Measurements from ENCODE around the gene KIF17. TPM values are rescaled to one million over a fixed set of nuclear protein-coding genes. Genes with fewer than 3 reads are reported as not detected.
A peak's percentile ranks its signal among the peaks of the same experiment; 100 is the strongest.

KIF17 gene
- total RNA-seq, 1 donor from 2014 or later: 0.19 TPM

DNA sequence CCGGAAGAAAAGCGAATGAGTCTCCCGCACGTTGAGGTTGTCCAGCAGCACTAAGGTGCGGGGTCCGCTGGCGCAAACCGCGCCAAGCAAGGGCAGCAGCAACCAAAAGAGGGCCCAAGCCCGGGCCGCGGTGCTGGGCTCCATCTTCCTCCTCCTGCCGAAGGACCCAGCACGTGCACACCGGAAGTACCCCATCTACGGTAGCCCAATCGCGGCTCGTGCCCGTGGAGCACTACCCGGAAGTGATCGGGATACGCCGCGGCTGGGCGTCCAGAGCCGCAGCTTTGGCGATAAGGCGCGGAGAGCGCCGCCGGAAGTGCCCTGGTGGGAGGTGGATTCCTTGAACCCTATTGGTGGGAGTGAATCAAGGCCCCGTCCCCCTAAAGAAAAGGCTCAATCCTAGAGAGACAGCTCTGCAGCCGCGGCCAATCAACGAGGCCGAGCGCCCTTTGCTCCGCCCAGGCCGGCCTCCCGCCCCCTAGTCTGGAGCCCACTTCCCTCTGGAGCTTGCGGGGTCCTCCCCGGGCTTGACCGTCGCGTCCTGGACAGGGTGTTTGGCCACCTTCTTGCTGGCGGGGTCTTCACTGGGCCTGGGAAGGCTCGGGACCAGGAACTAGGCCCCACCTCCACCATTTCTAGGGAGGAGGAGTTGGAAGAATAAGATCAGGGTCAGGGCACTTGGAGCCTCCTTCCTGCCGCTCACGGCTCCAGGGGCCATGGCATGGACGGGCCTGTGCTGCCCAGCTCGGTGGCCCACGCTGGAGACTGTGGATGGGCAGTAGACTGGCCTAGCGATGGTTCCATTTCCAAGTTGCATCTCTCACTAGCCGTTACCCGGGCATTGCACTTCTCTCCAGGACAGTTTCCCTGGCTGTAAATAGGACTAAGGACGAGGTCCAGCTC lies 56.3 kb downstream of the KIF17 start, which contains the start of gene DDOST:
TSS of gene DDOST (minus strand) at position 163 of the 903 bp plus-strand sequence. CDS start at position 144, 19 bp downstream.
- peak; percentile 99 for DNase-seq (ENCODE audit: low read depth)

DNA sequence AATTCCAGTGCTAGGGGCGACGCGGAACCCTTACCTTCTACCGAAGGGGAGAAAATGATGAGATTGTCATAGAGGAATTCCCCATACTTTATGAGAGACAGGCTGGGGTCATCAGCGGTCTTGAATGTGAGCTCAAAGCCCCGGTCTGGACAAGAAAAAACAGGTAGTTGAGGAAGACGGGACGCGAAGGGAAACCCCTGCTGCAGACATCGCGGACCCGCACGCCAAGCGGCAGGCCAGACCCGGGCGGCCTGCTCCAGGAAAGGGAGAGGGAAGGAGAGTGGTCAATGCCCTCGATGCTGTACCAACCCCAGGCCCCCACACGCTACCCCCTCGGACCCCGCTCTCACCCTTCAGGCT lies 57.0 kb downstream of the KIF17 start:
- DNase-seq (ENCODE audit: low read depth): no peak

DNA sequence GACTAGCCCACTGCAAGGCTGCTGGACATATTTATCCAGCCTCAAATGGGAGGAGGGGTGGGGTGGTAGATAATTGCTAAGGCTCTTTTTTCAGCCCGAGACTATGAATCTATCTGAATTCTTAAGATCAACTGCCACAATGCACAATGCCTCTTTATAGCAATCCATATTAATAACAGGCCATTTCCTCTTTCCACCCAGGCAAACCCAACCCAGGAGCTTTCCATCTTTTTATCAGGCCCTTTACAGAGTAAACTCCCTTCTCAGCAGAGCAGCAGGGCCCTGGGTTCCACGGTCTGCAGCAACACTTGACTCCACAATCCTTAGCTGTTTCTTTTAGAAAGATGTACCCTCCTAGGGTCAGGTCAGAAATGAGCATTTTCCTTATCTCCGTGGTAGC lies 57.4 kb downstream of the KIF17 start:
- DNase-seq (ENCODE audit: low read depth): no peak

DNA sequence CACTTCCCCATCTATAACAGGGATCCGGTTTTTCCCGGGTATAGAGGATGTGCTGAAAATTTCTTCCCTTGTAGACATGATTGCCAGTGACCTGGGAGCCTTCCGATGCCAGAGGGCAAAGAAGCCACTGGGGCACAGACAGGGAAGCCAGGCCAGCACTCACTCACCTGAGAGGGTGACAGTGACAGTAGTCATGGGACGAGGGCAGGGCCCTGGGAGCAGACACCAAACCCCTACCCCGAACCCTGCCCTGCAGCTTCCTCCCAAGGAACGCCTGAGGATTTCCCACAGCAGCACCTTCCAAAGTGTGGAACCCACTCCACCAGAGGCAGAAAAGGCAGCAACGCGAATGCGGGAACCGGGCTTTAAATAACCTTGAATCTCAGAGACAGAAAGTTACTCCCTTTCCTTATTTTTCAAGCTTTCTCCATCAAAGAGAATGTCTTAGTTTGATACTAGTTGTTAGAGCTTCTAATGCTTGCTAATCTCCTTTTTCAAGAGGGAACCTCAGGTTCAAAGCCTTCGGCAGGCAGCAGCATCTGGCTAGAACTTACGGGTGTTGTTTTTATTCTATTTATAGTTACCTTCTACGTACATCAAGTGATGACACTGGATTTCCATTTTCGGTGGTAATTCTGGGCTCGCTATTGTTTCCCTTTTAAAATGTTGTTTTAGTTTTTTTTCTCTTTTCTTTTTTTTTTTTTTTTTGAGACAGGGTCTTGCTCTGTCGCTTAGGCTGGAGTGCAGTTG lies 59.5 kb downstream of the KIF17 start:
- DNase-seq (ENCODE audit: low read depth): no peak

DNA sequence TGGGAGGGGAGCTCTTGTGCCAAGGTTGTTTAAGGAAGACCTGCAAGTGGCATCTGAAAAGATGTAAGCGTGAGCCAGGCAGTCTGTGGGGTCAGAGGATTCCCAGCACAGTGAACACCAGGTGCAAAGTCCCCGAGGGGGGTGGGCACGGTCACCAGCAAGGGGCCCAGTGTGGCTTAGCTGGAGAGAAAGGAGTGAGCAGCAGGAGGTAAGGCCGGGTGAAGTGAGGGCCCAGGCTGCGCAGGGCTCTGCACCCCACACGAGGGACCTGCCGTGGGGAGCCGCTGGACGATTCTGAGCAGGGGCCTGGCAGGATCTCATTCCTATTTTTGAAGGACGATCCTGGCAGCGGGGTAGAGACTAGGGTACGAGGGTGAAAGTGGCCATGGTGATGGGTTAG lies 60.8 kb downstream of the KIF17 start:
- DNase-seq (ENCODE audit: low read depth): no peak

DNA sequence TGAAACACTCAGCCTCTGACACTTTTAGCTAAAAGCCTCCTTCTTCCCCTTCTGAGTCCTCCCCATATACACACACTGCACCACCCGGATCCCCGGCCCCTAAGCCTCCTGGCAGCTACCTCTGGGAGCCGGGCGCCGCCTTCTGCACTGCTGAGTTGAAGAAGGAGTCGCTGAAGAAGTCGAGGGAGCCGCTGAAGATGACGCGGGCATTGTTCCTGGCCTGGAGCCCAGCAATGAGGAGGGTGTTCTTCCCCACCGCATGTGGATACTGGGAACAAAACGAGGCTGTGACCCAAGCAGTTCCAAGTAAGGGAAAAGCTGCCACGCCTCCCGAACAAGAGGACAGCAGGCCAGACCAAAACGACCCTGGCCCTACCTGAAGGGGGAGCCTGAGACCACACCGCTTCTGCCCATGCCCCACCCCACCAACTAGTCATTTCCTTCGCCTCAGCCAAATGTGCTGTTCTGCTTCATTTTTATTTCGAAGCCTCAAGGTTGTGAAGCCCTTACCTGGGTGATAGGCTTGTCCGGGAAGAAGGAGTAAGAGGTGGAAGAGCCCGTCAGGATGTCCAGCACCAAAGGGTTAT lies 63.6 kb downstream of the KIF17 start:
- no peak for DNase-seq (ENCODE audit: low read depth)

DNA sequence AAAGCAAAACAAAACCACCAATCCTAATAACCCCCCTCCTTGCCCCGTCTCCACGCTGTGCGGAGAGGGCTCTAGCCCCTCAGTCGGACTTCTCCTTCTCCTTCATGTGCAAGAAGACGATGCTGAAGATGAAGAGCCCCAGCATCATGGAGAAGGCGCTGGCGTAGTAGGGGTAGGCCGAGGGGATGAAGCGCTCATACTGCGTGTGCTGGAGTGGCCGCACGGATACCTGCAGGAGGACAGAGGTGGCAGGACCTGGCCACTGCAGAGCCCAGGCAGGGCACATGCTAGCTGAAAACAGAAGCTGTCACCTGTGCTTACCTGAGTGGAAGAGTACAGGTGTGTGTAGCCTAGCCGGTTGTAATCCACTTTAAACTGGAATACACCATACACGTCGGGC lies 65.5 kb downstream of the KIF17 start:
- no peak for DNase-seq (ENCODE audit: low read depth)

DNA sequence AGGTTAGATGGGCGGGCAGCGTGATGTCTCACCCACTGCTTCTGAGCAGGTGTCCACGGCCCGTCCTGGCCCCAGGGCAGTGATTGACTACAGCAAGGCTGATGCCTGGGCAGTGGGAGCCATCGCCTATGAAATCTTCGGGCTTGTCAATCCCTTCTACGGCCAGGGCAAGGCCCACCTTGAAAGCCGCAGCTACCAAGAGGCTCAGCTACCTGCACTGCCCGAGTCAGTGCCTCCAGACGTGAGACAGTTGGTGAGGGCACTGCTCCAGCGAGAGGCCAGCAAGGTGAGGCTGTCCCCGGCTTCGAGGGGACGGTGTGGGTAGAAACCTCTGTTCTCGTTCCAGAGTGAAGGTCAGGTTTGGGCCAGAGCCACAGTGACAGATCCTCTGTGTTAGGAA lies 68.9 kb downstream of the KIF17 start:
- DNase-seq (ENCODE audit: low read depth): no peak

DNA sequence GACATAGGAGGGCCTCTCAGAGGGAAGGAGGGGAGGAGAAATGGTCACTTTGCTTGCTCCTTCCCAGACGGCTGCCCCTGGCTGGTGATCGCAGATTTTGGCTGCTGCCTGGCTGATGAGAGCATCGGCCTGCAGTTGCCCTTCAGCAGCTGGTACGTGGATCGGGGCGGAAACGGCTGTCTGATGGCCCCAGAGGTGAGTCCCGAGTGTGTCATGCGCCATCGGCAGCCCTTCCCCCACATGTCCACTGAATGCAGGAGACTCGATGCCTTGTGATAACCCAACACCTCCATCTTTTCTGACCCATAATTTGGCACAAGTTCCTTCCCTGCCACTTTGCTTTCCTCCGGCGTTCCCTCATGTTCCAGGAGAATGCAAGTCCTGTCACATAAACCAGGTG lies 69.4 kb downstream of the KIF17 start:
- no peak for DNase-seq (ENCODE audit: low read depth)

DNA sequence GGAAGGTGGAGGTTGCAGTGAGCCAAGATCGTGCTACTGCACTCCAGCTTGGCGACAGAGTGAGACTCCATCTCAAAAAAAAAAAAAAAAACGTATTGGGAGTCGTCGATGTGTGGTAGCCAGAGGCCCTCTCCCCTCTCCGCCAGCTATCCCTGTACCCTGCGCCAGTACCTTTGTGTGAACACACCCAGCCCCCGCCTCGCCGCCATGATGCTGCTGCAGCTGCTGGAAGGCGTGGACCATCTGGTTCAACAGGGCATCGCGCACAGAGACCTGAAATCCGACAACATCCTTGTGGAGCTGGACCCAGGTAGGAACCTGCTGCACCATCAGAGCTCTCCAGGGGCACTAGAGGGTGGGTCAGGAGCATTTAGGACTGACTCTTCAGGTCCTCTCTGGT lies 72.4 kb downstream of the KIF17 start:
- DNase-seq (ENCODE audit: low read depth): no peak

DNA sequence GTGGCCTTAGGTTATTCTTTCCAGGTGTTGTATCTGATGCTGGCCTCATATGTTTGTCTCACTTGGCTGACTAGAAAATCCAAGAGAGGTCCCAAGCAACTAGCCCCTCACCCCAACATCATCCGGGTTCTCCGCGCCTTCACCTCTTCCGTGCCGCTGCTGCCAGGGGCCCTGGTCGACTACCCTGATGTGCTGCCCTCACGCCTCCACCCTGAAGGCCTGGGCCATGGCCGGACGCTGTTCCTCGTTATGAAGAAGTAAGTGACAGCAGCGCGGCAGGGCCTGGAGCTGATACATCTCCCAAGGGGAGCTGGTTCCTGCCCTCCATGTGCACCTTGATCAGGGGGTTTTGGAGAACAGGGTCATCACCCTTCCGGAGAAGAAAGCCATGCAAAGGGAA lies 73.4 kb downstream of the KIF17 start:
- no peak for DNase-seq (ENCODE audit: low read depth)

DNA sequence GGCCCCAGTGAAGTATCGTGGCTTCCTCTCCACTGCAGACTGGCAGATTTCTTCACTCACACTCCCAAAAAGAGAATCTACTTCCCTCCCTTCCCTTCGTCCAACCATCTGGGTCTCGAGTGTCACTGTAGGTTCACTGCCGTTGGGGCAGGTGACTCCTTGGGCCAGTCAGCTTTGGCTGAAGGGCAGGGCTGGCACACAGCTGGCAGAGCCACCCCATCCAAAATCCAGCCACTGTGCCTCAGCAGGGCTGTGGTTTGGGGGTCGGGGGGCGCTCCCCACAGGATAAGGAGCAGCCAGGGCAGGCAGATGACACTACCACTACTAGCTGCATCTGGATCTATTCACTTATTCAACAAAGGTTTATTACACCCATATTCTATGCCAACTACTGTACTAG lies 74.7 kb downstream of the KIF17 start:
- DNase-seq (ENCODE audit: low read depth): no peak

DNA sequence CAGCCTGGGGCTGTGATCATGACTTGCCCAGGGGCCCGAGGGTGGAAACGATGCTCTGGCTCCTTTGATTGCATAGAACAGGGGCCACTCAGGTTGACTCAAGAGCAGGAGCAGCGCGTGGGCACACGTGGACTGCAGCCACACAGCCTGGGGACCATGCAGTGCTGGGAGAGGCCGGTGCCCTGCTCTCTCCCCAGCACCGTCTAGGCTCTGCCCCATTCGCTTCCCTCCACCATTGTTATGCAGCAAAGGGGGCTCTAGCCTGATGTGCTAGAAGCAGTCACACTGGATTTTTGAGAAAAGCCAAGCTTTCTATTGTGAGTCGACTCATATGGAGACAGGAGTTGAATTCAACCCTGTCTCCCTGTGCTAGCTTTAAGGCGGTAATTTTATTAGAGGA lies 75.8 kb downstream of the KIF17 start:
- DNase-seq (ENCODE audit: low read depth): no peak

DNA sequence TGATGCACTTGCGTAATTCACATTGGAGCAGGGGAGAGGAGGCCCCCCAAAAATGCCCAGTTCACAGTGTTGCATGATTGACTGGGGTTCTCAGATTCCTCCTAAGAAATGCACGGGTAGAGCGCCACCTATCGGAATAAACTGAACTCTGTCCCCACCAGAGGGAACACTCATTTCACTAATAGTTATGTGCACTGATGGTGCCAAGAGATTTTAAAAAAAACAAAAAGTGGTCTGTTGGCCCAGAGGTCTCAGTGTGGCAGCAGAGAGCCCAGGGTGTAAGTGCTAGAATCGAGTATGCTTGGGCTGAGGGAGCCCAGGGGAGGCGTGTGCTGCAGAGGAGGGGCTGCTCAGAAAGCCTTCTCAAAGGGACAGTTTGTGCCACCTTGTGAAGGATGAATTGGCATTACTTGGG lies 77.6 kb downstream of the KIF17 start:
- peak; percentile 63 for DNase-seq (ENCODE audit: low read depth)

DNA sequence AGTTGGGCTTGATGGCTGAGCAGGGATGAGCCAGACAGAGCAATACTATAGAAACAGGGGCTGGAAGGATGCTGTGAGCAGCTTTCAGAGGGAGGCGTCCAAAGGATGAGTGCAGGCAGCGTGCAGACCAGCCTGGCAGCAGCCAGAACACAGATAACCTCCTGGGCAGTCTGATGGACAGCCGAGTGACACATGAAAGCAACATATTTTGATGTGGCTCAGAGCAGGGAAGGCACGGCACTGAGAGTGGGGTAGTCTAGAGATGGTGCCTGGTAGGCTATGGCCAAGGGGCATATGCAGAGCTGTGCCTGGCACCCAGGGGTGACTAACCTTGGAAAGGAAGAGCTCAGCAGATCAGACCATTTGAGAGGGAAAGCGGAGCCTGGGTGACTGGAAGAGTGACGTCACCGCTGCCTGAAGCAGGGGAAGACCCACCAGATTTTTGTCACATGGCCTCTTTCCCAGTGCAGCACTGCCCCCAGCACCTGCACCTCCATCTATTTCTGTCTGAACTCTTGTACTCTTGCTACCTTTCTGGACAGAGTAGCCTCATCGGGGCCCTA lies 80.9 kb downstream of the KIF17 start:
- DNase-seq (ENCODE audit: low read depth): no peak

DNA sequence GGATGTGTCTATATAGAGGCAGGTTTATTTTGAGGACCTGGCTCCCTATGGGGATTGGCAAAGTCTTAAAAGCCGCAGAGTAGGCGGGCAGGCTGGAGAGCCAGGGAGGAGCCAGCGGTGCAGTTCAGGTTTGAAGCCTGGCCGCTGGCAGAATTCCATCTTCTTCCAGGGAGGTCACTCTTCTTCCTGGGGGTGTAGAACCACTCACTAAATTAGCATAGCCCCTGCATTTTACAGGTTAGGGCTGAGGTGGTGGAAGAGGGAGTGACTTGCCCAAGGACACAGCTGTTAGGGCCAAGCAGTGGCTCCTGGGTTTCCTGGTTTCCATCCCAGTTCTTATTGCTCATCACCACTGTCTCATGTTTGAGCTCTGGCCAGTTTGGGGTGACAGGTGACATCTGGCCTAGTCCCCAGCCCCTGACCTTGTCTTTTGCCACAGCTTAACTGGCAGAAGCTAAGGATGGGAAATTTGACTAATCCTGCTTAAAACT lies 83.2 kb downstream of the KIF17 start:
- peak; percentile 79 for DNase-seq (ENCODE audit: low read depth)

DNA sequence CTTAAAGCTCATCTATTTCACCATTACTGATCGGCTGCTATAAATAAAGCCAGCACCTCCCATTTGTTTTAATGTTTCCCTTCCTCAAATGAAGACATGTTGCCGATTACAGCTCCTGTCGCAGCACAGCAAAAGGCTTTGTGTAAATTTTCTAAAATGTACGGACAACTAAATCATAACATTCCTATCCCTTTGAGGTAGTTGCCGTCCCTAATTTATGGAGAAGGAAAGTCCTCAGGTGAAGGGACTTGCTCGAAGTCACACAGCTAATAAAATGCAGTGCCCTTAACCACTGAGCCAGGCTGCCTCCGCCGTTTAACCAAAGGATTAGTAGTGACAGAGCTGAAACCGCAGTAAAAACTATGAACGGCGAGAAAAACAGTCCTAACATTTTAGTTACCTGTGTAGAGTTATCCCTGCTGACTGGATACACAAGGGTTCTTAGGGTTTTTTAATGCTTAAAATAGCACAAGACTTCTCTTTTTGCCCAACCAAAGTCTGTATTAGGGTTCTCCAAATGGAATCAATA lies 83.7 kb downstream of the KIF17 start:
- peak; percentile 33 for DNase-seq (ENCODE audit: low read depth)

DNA sequence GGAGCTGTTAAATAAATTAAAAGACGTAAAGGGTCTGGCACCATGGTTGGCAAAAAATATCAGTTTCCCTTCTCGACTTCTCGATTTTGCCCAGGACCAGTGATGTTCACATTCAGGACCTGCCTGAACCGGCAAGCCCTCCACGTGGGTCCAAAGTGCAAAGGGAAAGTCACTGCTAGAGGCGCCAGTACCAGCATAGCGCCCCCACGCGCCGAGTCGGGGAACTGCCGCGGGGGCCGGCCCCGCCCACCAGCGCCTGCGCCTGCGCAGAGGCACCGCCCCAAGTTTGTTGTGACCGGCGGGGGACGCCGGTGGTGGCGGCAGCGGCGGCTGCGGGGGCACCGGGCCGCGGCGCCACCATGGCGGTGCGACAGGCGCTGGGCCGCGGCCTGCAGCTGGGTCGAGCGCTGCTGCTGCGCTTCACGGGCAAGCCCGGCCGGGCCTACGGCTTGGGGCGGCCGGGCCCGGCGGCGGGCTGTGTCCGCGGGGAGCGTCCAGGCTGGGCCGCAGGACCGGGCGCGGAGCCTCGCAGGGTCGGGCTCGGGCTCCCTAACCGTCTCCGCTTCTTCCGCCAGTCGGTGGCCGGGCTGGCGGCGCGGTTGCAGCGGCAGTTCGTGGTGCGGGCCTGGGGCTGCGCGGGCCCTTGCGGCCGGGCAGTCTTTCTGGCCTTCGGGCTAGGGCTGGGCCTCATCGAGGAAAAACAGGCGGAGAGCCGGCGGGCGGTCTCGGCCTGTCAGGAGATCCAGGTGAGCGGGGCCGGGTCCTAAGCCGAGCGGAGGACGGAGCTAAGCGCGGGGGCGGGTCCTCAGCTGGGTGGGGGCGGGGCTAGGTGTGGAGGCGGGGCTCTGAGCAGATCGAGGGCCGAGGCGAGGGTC lies 84.4 kb downstream of the KIF17 start, which contains the start of gene PINK1:
TSS of gene PINK1 (plus strand) at position 269 of the 875 bp plus-strand sequence. CDS start at position 360, 91 bp downstream.
- DNase-seq (ENCODE audit: low read depth): peak; percentile 77

DNA sequence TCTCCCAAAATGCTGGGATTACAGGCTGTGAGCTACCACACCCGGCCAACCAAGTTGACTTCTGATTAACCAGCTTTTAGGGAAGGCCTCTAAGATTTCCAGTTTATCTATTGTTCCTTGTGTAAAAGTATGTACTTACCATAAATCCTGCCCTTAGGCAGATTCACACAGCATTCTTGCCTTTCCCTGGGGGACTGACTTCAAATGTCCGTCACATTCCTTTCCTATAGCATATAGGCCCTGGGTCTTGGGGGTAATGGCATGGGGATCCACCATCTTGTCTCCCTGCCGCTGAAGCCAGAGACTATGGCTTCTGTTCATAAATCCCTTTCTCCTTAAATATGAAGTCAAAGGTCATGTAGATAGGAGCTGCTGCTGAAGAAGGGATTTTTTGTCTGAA lies 85.4 kb downstream of the KIF17 start:
- DNase-seq (ENCODE audit: low read depth): no peak

DNA sequence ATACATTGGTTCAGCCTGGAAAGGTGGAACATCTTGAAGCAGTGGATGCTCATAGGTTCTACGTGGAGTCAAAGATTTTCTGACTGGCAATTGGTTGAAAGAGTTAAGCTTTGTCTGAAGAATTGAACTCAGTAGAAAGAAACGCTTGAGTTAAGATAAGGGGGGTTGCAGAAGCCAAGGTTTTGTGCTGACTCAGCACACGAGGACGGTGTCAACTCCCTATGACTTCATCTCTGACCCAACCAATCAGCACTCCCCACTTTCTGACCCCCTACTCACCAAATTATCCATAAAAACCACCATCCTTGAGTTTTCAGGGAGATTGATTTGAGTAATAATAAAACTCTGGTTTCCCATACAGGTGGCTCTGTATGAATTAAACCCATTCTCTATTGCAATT lies 87.1 kb downstream of the KIF17 start:
- no peak for DNase-seq (ENCODE audit: low read depth)

All from myocyte (in vitro differentiated cells).